ENCODE measurements around the gene WNT3A.

DNA sequence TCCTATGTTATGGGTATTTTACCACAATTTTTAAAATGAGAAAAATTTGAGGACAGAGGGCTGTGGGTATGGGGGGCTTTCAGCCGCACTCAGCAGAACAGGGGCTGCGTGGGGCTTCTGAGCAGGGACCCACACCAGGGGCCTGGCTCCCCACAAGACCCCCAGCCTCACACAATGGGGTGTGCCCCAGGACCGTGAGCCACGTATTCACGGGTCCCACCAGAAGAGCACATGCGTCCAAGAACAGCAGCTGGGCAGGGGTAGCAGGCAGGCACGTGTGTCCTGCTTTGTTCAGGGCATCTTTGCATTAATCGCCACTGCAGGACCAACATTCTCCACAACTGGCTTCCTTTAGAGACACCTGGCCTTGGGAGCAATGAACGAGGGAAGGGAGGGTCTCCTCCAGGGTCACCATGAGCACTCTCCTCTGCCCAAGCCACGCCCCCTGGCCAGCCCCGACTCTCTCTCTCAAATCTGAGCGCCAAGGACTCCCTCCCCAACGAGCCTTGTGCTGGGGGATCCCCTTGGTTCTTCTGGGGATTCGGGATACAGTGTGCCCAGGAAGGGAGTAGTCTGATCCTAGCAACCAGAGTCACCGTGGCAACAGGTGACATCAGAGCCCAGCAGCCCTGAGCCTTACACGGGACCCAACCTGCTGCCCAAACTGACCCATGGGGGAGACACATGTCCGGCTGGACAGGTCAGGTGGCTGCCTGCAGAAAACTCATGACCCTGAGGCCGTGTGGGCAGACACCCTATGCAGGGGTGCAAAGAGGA, 68.3 kb downstream of the WNT3A start:
- TF ChIP-seq, protein P1, sequence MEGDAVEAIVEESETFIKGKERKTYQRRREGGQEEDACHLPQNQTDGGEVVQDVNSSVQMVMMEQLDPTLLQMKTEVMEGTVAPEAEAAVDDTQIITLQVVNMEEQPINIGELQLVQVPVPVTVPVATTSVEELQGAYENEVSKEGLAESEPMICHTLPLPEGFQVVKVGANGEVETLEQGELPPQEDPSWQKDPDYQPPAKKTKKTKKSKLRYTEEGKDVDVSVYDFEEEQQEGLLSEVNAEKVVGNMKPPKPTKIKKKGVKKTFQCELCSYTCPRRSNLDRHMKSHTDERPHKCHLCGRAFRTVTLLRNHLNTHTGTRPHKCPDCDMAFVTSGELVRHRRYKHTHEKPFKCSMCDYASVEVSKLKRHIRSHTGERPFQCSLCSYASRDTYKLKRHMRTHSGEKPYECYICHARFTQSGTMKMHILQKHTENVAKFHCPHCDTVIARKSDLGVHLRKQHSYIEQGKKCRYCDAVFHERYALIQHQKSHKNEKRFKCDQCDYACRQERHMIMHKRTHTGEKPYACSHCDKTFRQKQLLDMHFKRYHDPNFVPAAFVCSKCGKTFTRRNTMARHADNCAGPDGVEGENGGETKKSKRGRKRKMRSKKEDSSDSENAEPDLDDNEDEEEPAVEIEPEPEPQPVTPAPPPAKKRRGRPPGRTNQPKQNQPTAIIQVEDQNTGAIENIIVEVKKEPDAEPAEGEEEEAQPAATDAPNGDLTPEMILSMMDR (conservative IDR thresholded peaks at IDR 0.05; ENCODE audit: low read depth in 2 of 2), result no peak
- no peak for TF ChIP-seq EZH2 (IDR thresholded peaks at IDR 0.05; ENCODE audit: low read depth, unreplicated experiment)
- TF ChIP-seq, protein P2, sequence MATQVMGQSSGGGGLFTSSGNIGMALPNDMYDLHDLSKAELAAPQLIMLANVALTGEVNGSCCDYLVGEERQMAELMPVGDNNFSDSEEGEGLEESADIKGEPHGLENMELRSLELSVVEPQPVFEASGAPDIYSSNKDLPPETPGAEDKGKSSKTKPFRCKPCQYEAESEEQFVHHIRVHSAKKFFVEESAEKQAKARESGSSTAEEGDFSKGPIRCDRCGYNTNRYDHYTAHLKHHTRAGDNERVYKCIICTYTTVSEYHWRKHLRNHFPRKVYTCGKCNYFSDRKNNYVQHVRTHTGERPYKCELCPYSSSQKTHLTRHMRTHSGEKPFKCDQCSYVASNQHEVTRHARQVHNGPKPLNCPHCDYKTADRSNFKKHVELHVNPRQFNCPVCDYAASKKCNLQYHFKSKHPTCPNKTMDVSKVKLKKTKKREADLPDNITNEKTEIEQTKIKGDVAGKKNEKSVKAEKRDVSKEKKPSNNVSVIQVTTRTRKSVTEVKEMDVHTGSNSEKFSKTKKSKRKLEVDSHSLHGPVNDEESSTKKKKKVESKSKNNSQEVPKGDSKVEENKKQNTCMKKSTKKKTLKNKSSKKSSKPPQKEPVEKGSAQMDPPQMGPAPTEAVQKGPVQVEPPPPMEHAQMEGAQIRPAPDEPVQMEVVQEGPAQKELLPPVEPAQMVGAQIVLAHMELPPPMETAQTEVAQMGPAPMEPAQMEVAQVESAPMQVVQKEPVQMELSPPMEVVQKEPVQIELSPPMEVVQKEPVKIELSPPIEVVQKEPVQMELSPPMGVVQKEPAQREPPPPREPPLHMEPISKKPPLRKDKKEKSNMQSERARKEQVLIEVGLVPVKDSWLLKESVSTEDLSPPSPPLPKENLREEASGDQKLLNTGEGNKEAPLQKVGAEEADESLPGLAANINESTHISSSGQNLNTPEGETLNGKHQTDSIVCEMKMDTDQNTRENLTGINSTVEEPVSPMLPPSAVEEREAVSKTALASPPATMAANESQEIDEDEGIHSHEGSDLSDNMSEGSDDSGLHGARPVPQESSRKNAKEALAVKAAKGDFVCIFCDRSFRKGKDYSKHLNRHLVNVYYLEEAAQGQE (IDR thresholded peaks at IDR 0.05; ENCODE audit: unreplicated experiment), result no peak

Data from GM23338 (cell line).